DOHH2 (cell line): ENCODE results near the gene SMG6.

Experiments used
- H3F3A ChIP-seq: fragments of 200-600 bp; sonication (generic), shearing (Covaris generic); 2 replicates; pipeline ENCODE4 v1.6.0; 2016; ENCODE audit warnings: antibody characterized with exemption, mild to moderate bottlenecking; ENCODE audit not compliant: control insufficient read depth, insufficient read depth
- H3K27ac ChIP-seq: fragments of 200-600 bp; sonication (generic); 2 replicates; pipeline ENCODE4 v1.5.1; 2014; ENCODE audit warnings: low read depth, mild to moderate bottlenecking, low read length, moderate library complexity
- H3K27me3 ChIP-seq: fragments of 200-600 bp; sonication (generic); 2 replicates; pipeline ENCODE4 v1.6.1; 2014; ENCODE audit warnings: mild to moderate bottlenecking, low read length, mixed read lengths; ENCODE audit not compliant: control insufficient read depth
- H3K36me3 ChIP-seq: fragments of 200-600 bp; sonication (generic); 2 replicates; pipeline ENCODE4 v1.6.1; 2014; ENCODE audit warnings: mild to moderate bottlenecking, low read length, moderate library complexity, mixed read lengths; ENCODE audit not compliant: control insufficient read depth
- H3K4me1 ChIP-seq: fragments of 200-600 bp; sonication (generic); 2 replicates; pipeline ENCODE4 v1.6.1; 2014; ENCODE audit warnings: mild to moderate bottlenecking, low read length, mixed read lengths; ENCODE audit not compliant: control insufficient read depth
- H3K4me2 ChIP-seq: fragments of 200-600 bp; sonication (generic); 2 replicates; pipeline ENCODE4 v1.6.0; 2014; ENCODE audit warnings: mild to moderate bottlenecking, low read length, moderate library complexity
- H3K4me3 ChIP-seq: fragments of 200-600 bp; sonication (generic); 2 replicates; pipeline ENCODE4 v1.5.1; 2014; ENCODE audit warnings: mild to moderate bottlenecking, low read length, mixed read lengths
- H3K79me2 ChIP-seq: fragments of 200-600 bp; sonication (generic); 2 replicates; pipeline ENCODE4 v1.6.1; 2014; ENCODE audit warnings: mild to moderate bottlenecking, low read length, mixed read lengths; ENCODE audit not compliant: control insufficient read depth
- H3K9me2 ChIP-seq: fragments of 200-600 bp; sonication (generic); replicated peaks from 2 replicates; pipeline ENCODE4 v1.6.1; 2014; ENCODE audit warnings: mild to moderate bottlenecking, low read length, mixed read lengths; ENCODE audit not compliant: control insufficient read depth
- H3K9me3 ChIP-seq: fragments of 200-600 bp; sonication (generic); 2 replicates; pipeline ENCODE4 v1.6.1; 2014; ENCODE audit warnings: antibody characterized with exemption, low read length, mixed read lengths; ENCODE audit not compliant: control insufficient read depth, insufficient read depth
- H4K20me1 ChIP-seq: fragments of 200-600 bp; sonication (generic); 2 replicates; pipeline ENCODE4 v1.6.0; 2014; ENCODE audit warnings: low read depth, mild to moderate bottlenecking, antibody characterized with exemption, low read length, moderate library complexity; ENCODE audit not compliant: control insufficient read depth, insufficient read depth
- CTCF ChIP-seq: fragments of 200-600 bp; sonication (generic); IDR thresholded peaks from one replicate; pipeline ENCODE4 v1.5.1; 2014; ENCODE audit warnings: antibody characterized with exemption, mild to moderate bottlenecking, low read depth, low read length; ENCODE audit not compliant: poor library complexity, severe bottlenecking
- EZH2phosphoT487 ChIP-seq: fragments of 200-600 bp; sonication (generic); IDR thresholded peaks from 2 replicates; pipeline ENCODE4 v1.6.1; 2017; ENCODE audit warnings: borderline replicate concordance, mild to moderate bottlenecking, antibody characterized with exemption, low read length, moderate library complexity, mixed read lengths

The SMG6 gene

GRCh38 chr17:2067608-2068024 lies 236.0 kb downstream of the SMG6 start:
- H3K9me3 ChIP-seq, result no peaks in the 10 kb centered on the region
- no peaks in the 10 kb centered on the region for H3K9me2 ChIP-seq
- H3K79me2 ChIP-seq, result no peaks in the 10 kb centered on the region
- peaks cover under 1% of the 10 kb centered on the region; the same call in 1 of the 2 replicates for H3F3A ChIP-seq
- no peak overlapping the region for H3K27ac ChIP-seq
- no peaks in the 10 kb centered on the region for H4K20me1 ChIP-seq
- peaks cover 11% of the 10 kb centered on the region for H3K4me1 ChIP-seq
- no peaks in the 10 kb centered on the region for H3K27me3 ChIP-seq
- no peak overlapping the region for H3K4me3 ChIP-seq
- no peak overlapping the region for H3K4me2 ChIP-seq
- H3K36me3 ChIP-seq, result peaks cover 13% of the 10 kb centered on the region
- TF ChIP-seq EZH2phosphoT487 (no peak), CTCF (no peak)

GRCh38 chr17:2067048-2067561 lies 236.5 kb downstream of the SMG6 start:
- Histone ChIP-seq H3K36me3 (peaks cover 13% of the 10 kb centered on the region), H3K27me3 (no peaks in the 10 kb centered on the region), H3K4me2 (no peak overlapping the region), H3K4me3 (no peak overlapping the region), H3K79me2 (no peaks in the 10 kb centered on the region), H3K9me3 (no peaks in the 10 kb centered on the region), H3K9me2 (no peaks in the 10 kb centered on the region), H3F3A (no peaks in the 10 kb centered on the region), H3K4me1 (peaks cover 11% of the 10 kb centered on the region), H3K27ac (no peak overlapping the region), H4K20me1 (no peaks in the 10 kb centered on the region)
- TF ChIP-seq EZH2phosphoT487, result no peak
- no peak for TF ChIP-seq CTCF

GRCh38 chr17:2065949-2066400 lies 237.6 kb downstream of the SMG6 start:
- H3K36me3 ChIP-seq, result peaks cover 13% of the 10 kb centered on the region
- H4K20me1 ChIP-seq, result no peaks in the 10 kb centered on the region
- H3K9me2 ChIP-seq, result no peaks in the 10 kb centered on the region
- H3K79me2 ChIP-seq, result no peaks in the 10 kb centered on the region
- no peaks in the 10 kb centered on the region for H3K27me3 ChIP-seq
- no peaks in the 10 kb centered on the region for H3F3A ChIP-seq
- no peak for TF ChIP-seq EZH2phosphoT487
- TF ChIP-seq CTCF, result no peak
- H3K9me3 ChIP-seq, result no peaks in the 10 kb centered on the region
- no peak overlapping the region for H3K27ac ChIP-seq
- H3K4me3 ChIP-seq, result no peak overlapping the region
- H3K4me1 ChIP-seq, result peaks cover 11% of the 10 kb centered on the region
- no peak overlapping the region for H3K4me2 ChIP-seq
